Measurements from ENCODE around the gene PTGFRN. TPM values are rescaled to one million over a fixed set of nuclear protein-coding genes. Genes with fewer than 3 reads are reported as not detected.
A peak's percentile ranks its signal among the peaks of the same experiment; 100 is the strongest.

Gene PTGFRN
- polyA plus RNA-seq, 1 donor (not counting 4 experiments of a cell fraction or from before 2014, with no cell fraction given): 177 TPM

- dilution Hi-C loops (cut with MboI; ENCODE audit: extremely low pct_ligation_motif_present, low sequenced_read_pairs): no loop called here
- peaks cover 34% of the 10 kb centered on the region for H3K4me1 ChIP-seq (ENCODE audit: control insufficient read depth, extremely low read depth, insufficient read depth, low read length)
- FAIRE-seq (peak; percentile 80), DNase-seq (ENCODE audit: low read depth, low spot score) (no peak)
- H3K4me2 ChIP-seq (ENCODE audit: control insufficient read depth, extremely low read depth, insufficient read depth, low read depth, low read length): peak overlapping the region; percentile 58
- H2AFZ ChIP-seq (ENCODE audit: control insufficient read depth, low read length): peak overlapping the region; percentile 84
- H4K20me1 ChIP-seq (ENCODE audit: control insufficient read depth, extremely low read depth, insufficient read depth, low read length): no peaks in the 10 kb centered on the region
- no peak overlapping the region for H3K4me3 ChIP-seq (ENCODE audit: control insufficient read depth in 2 of 3, extremely low read depth in 1 of 3, insufficient read depth in 2 of 3, low read depth in 1 of 3, low read length in 3 of 3)
- no peaks in the 10 kb centered on the region for H3K79me2 ChIP-seq (ENCODE audit: control insufficient read depth, insufficient read depth, low read length)
- no peak overlapping the region for H3K9ac ChIP-seq (ENCODE audit: control insufficient read depth, extremely low read depth, insufficient read depth, low read length)
- H3K9me3 ChIP-seq (ENCODE audit: control insufficient read depth, low read depth, low read length): no peaks in the 10 kb centered on the region
- no peaks in the 10 kb centered on the region for H3K9me1 ChIP-seq (ENCODE audit: control insufficient read depth, extremely low read depth, insufficient read depth, low read length)
- H3K27me3 ChIP-seq (ENCODE audit: control insufficient read depth, extremely low read depth, insufficient read depth, low read length): no peaks in the 10 kb centered on the region
- no peak overlapping the region for H3K27ac ChIP-seq (ENCODE audit: control insufficient read depth, insufficient read depth, low read length)
- no peaks in the 10 kb centered on the region for H3K36me3 ChIP-seq (ENCODE audit: control insufficient read depth in 2 of 2, extremely low read depth in 1 of 2, insufficient read depth in 2 of 2, low read length in 2 of 2)
- TF ChIP-seq CTCF (optimal IDR thresholded peaks at IDR 0.05 in 1 of 3, IDR thresholded peaks at IDR 0.05 in 1 of 3, conservative IDR thresholded peaks at IDR 0.05 in 1 of 3; ENCODE audit: extremely low read depth in 1 of 3, insufficient read depth in 2 of 3, low read length in 3 of 3) (no peak), EZH2 (IDR thresholded peaks at IDR 0.05; ENCODE audit: low read length) (no peak)
Observed at GRCh38 chr1:116873680-116874271, 35.9 kb upstream of the PTGFRN start.

GRCh38 chr1:116874733-116875249 is 34.9 kb upstream of the PTGFRN start:
- no peaks in the 10 kb centered on the region for H4K20me1 ChIP-seq (ENCODE audit: control insufficient read depth, extremely low read depth, insufficient read depth, low read length)

More at GRCh38 chr1:116874733-116875249, 34.9 kb upstream of the PTGFRN start:
- H3K27me3 ChIP-seq (ENCODE audit: control insufficient read depth, extremely low read depth, insufficient read depth, low read length): no peaks in the 10 kb centered on the region
- no peaks in the 10 kb centered on the region for H3K36me3 ChIP-seq (ENCODE audit: control insufficient read depth in 2 of 2, extremely low read depth in 1 of 2, insufficient read depth in 2 of 2, low read length in 2 of 2)
- no peaks in the 10 kb centered on the region for H3K9me3 ChIP-seq (ENCODE audit: control insufficient read depth, low read depth, low read length)
- H3K4me1 ChIP-seq (ENCODE audit: control insufficient read depth, extremely low read depth, insufficient read depth, low read length): peaks cover 44% of the 10 kb centered on the region
- no peaks in the 10 kb centered on the region for H3K9me1 ChIP-seq (ENCODE audit: control insufficient read depth, extremely low read depth, insufficient read depth, low read length)
- dilution Hi-C loops (cut with MboI; ENCODE audit: extremely low pct_ligation_motif_present, low sequenced_read_pairs): no loop called here
- no peaks in the 10 kb centered on the region for H3K79me2 ChIP-seq (ENCODE audit: control insufficient read depth, insufficient read depth, low read length)
- no peak overlapping the region for H3K4me2 ChIP-seq (ENCODE audit: control insufficient read depth, extremely low read depth, insufficient read depth, low read depth, low read length)
- no peak overlapping the region for H3K4me3 ChIP-seq (ENCODE audit: control insufficient read depth in 2 of 3, extremely low read depth in 1 of 3, insufficient read depth in 2 of 3, low read depth in 1 of 3, low read length in 3 of 3)
- H3K9ac ChIP-seq (ENCODE audit: control insufficient read depth, extremely low read depth, insufficient read depth, low read length): no peak overlapping the region
- no peak for TF ChIP-seq CTCF (optimal IDR thresholded peaks at IDR 0.05 in 1 of 3, IDR thresholded peaks at IDR 0.05 in 1 of 3, conservative IDR thresholded peaks at IDR 0.05 in 1 of 3; ENCODE audit: extremely low read depth in 1 of 3, insufficient read depth in 2 of 3, low read length in 3 of 3)
- TF ChIP-seq EZH2 (IDR thresholded peaks at IDR 0.05; ENCODE audit: low read length): no peak
- H3K27ac ChIP-seq (ENCODE audit: control insufficient read depth, insufficient read depth, low read length): no peak overlapping the region
- H2AFZ ChIP-seq (ENCODE audit: control insufficient read depth, low read length): no peak overlapping the region
- DNase-seq (ENCODE audit: low read depth, low spot score) (no peak), FAIRE-seq (no peak)

All from keratinocyte (primary cell).